GM20000 (cell line): Measurements from ENCODE around the gene ARSG.
"Not testable (repeated sequence)": the region's sequence is repeated elsewhere in the genome, so short reads cannot be mapped to it uniquely, and the experiment has no call there.

Experiments
- DNase-seq: peaks from one replicate; pipeline ENCODE4 v3.0.0; 2012; ENCODE audit warnings: low spot score
- CTCF ChIP-seq: IDR thresholded peaks from 2 replicates; pipeline ENCODE4 v1.5.1; 2012; ENCODE audit warnings: mild to moderate bottlenecking, control low read depth; ENCODE audit errors: extremely low read depth, missing control alignments

Gene ARSG

GRCh38 chr17:68329331-68329730 lies 38.0 kb downstream of the ARSG start:
- TF ChIP-seq CTCF, result no peak

GRCh38 chr17:68331932-68332331 lies 40.6 kb downstream of the ARSG start:
- DNase-seq, result not testable (repeated sequence)

More at GRCh38 chr17:68329331-68329730, 38.0 kb downstream of the ARSG start:
- no peak for DNase-seq

- no peak for TF ChIP-seq CTCF
- DNase-seq, result no peak
These were observed 43.1 kb downstream of the ARSG start for GRCh38 chr17:68334393-68334792.

GRCh38 chr17:68341482-68341881 lies 50.2 kb downstream of the ARSG start:
- DNase-seq, result no peak
- no peak for TF ChIP-seq CTCF

- no peak for DNase-seq
- no peak for TF ChIP-seq CTCF
These were observed 52.7 kb downstream of the ARSG start for GRCh38 chr17:68343976-68344375.

GRCh38 chr17:68344701-68345136 lies 53.4 kb downstream of the ARSG start:
- TF ChIP-seq CTCF, result no peak
- DNase-seq, result no peak

- peak; percentile 51 for DNase-seq
- no peak for TF ChIP-seq CTCF
These were observed 55.2 kb downstream of the ARSG start for GRCh38 chr17:68346448-68346847.

- no peak for TF ChIP-seq CTCF
- DNase-seq, result no peak
These were observed 56.1 kb downstream of the ARSG start for GRCh38 chr17:68347380-68347779.
